WTC11 (cell line): Measurements from ENCODE around the gene OR13C9. TPM values are rescaled to one million over a fixed set of nuclear protein-coding genes. Genes with fewer than 3 reads are reported as not detected.

Experiments
- ATAC-seq: fragments of 200-7000 bp; cut with Tn5 transposase; 2 replicates; pipeline ENCODE4 v1.10.0; 2021; ENCODE audit warnings: mild to moderate bottlenecking, moderate library complexity
- CTCF ChIA-PET: fragments of 300-600 bp; sonication (Branson Sonifier 250); formaldehyde crosslinking; loops from one replicate; lab custom pipeline; 2021; ENCODE audit warnings: antibody characterized with exemption; lab: Charles Lee
- POLR2A ChIA-PET: fragments of 350-600 bp; sonication (Branson Sonifier 250); formaldehyde crosslinking; loops from one replicate; lab custom pipeline; 2021; ENCODE audit warnings: antibody characterized with exemption; lab: Charles Lee
- DNase-seq: peaks from one replicate; pipeline ENCODE4 v3.0.0; 2021; ENCODE audit warnings: low spot score
- H3K27ac Mint-ChIP-seq: 2 replicates; pipeline ENCODE4 v1.8.0; 2021; ENCODE audit warnings: mixed read lengths
- H3K27me3 Mint-ChIP-seq: 2 replicates; pipeline ENCODE4 v1.8.0; 2021; ENCODE audit warnings: low read depth, mild to moderate bottlenecking, moderate library complexity, mixed read lengths
- H3K36me3 Mint-ChIP-seq: 2 replicates; pipeline ENCODE4 v1.8.0; 2021; ENCODE audit warnings: mixed read lengths
- H3K4me1 Mint-ChIP-seq: 2 replicates; pipeline ENCODE4 v1.8.0; 2022; ENCODE audit warnings: mixed read lengths
- H3K4me3 Mint-ChIP-seq: 2 replicates; pipeline ENCODE4 v1.8.0; 2021; ENCODE audit warnings: mild to moderate bottlenecking, moderate library complexity, mixed read lengths
- H3K9me3 Mint-ChIP-seq: 2 replicates; pipeline ENCODE4 v1.8.0; 2021; ENCODE audit warnings: mixed read lengths
- E2F1 ChIP-seq: sonication (generic); formaldehyde crosslinking; IDR thresholded peaks from 2 replicates; pipeline ENCODE4 v1.8.0; 2022; ENCODE audit warnings: mild to moderate bottlenecking, missing genetic modification reagents
- EMX1 ChIP-seq: fragments of 250-450 bp; sonication (Bioruptor Pico); IDR thresholded peaks from 2 replicates; pipeline ENCODE4 v1.8.0; 2021; ENCODE audit warnings: mild to moderate bottlenecking
- ERG ChIP-seq: fragments of 250-450 bp; sonication (Bioruptor Pico); IDR thresholded peaks from 2 replicates; pipeline ENCODE4 v1.8.0; 2021; ENCODE audit warnings: mild to moderate bottlenecking
- ETV6 ChIP-seq: sonication (generic); formaldehyde crosslinking; IDR thresholded peaks from 2 replicates; pipeline ENCODE4 v1.8.1; 2022; ENCODE audit warnings: mild to moderate bottlenecking, missing genetic modification reagents
- FOXP4 ChIP-seq: sonication (generic); formaldehyde crosslinking; IDR thresholded peaks from 2 replicates; pipeline ENCODE4 v1.8.0; 2022; ENCODE audit warnings: mild to moderate bottlenecking, missing genetic modification reagents
- JAZF1 ChIP-seq: fragments of 250-450 bp; sonication (Bioruptor Pico); IDR thresholded peaks from 2 replicates; pipeline ENCODE4 v1.9.0; 2021; ENCODE audit warnings: moderate library complexity, mild to moderate bottlenecking, inconsistent platforms
- OVOL2 ChIP-seq: fragments of 250-450 bp; sonication (Bioruptor Pico); IDR thresholded peaks from 2 replicates; pipeline ENCODE4 v1.9.0; 2021; ENCODE audit warnings: mild to moderate bottlenecking, borderline replicate concordance
- PREB ChIP-seq: sonication (generic); formaldehyde crosslinking; IDR thresholded peaks from 2 replicates; pipeline ENCODE4 v1.8.1; 2022; ENCODE audit warnings: mild to moderate bottlenecking, missing genetic modification reagents, moderate library complexity, borderline replicate concordance
- USF2 ChIP-seq: sonication (generic); formaldehyde crosslinking; IDR thresholded peaks from 2 replicates; pipeline ENCODE4 v1.8.1; 2023; ENCODE audit warnings: mild to moderate bottlenecking, missing genetic modification reagents, moderate library complexity
- ZBTB21 ChIP-seq: sonication (generic); formaldehyde crosslinking; IDR thresholded peaks from 2 replicates; pipeline ENCODE4 v1.8.1; 2023; ENCODE audit warnings: mild to moderate bottlenecking, missing genetic modification reagents, borderline replicate concordance
- ZMAT4 ChIP-seq: fragments of 250-450 bp; sonication (Bioruptor Pico); IDR thresholded peaks from 2 replicates; pipeline ENCODE4 v1.9.0; 2021; ENCODE audit warnings: mild to moderate bottlenecking
- ZNF138 ChIP-seq: sonication (generic); formaldehyde crosslinking; conservative IDR thresholded peaks from 2 replicates; pipeline ENCODE4 v1.8.1; 2022; ENCODE audit warnings: mild to moderate bottlenecking, moderate library complexity, missing genetic modification reagents
- ZNF317 ChIP-seq: sonication (generic); formaldehyde crosslinking; IDR thresholded peaks from 2 replicates; pipeline ENCODE4 v1.8.1; 2023; ENCODE audit warnings: low read depth, mild to moderate bottlenecking, moderate library complexity, missing genetic modification reagents, borderline replicate concordance
- ZNF396 ChIP-seq: fragments of 250-450 bp; sonication (Bioruptor Pico); IDR thresholded peaks from 2 replicates; pipeline ENCODE4 v1.8.0; 2021; ENCODE audit warnings: mild to moderate bottlenecking, moderate library complexity, borderline replicate concordance
- total RNA-seq: library from RNA; stranded (reverse); gene quantifications from 3 replicates; pipeline ENCODE4 v1.2.3, GENCODE V29; 2021
- TF ChIP-seq, protein P1 (sequence below): sonication (generic); formaldehyde crosslinking; IDR thresholded peaks from 2 replicates; pipeline ENCODE4 v1.8.0; 2023; ENCODE audit warnings: missing genetic modification reagents
- TF ChIP-seq, protein P2 (sequence below): sonication (generic); formaldehyde crosslinking; IDR thresholded peaks from 2 replicates; pipeline ENCODE4 v1.8.0; 2023; ENCODE audit warnings: missing genetic modification reagents, mild to moderate bottlenecking, borderline replicate concordance

OR13C9 gene
- total RNA-seq, 1 experiment from 2014 or later = not detected

GRCh38 chr9:104575456-104575855, 42.5 kb downstream of the OR13C9 start (continued):
- TF ChIP-seq E2F1 (no peak), ZNF396 (no peak), FOXP4 (CRISPR knock-in tag) (no peak), ETV6 (no peak), ZBTB21 (CRISPR knock-in tag) (no peak), EMX1 (CRISPR knock-in tag) (no peak), ZMAT4 (CRISPR knock-in tag) (no peak), PREB (CRISPR knock-in tag) (no peak), OVOL2 (CRISPR knock-in tag) (no peak), USF2 (CRISPR knock-in tag) (no peak), ERG (CRISPR knock-in tag) (no peak), ZNF138 (CRISPR knock-in tag) (no peak), JAZF1 (CRISPR knock-in tag) (no peak)
- TF ChIP-seq, protein P1, sequence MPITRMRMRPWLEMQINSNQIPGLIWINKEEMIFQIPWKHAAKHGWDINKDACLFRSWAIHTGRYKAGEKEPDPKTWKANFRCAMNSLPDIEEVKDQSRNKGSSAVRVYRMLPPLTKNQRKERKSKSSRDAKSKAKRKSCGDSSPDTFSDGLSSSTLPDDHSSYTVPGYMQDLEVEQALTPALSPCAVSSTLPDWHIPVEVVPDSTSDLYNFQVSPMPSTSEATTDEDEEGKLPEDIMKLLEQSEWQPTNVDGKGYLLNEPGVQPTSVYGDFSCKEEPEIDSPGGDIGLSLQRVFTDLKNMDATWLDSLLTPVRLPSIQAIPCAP = no peak

- CTCF ChIA-PET = no interaction called here
- Mint-ChIP-seq H3K27me3 (no peaks in the 10 kb centered on the region), H3K4me3 (no peak overlapping the region), H3K36me3 (peaks cover 5% of the 10 kb centered on the region; the same call in 1 of the 2 replicates), H3K27ac (no peak overlapping the region), H3K4me1 (no peaks in the 10 kb centered on the region), H3K9me3 (peaks cover 25% of the 10 kb centered on the region)
- TF ChIP-seq, protein P2, sequence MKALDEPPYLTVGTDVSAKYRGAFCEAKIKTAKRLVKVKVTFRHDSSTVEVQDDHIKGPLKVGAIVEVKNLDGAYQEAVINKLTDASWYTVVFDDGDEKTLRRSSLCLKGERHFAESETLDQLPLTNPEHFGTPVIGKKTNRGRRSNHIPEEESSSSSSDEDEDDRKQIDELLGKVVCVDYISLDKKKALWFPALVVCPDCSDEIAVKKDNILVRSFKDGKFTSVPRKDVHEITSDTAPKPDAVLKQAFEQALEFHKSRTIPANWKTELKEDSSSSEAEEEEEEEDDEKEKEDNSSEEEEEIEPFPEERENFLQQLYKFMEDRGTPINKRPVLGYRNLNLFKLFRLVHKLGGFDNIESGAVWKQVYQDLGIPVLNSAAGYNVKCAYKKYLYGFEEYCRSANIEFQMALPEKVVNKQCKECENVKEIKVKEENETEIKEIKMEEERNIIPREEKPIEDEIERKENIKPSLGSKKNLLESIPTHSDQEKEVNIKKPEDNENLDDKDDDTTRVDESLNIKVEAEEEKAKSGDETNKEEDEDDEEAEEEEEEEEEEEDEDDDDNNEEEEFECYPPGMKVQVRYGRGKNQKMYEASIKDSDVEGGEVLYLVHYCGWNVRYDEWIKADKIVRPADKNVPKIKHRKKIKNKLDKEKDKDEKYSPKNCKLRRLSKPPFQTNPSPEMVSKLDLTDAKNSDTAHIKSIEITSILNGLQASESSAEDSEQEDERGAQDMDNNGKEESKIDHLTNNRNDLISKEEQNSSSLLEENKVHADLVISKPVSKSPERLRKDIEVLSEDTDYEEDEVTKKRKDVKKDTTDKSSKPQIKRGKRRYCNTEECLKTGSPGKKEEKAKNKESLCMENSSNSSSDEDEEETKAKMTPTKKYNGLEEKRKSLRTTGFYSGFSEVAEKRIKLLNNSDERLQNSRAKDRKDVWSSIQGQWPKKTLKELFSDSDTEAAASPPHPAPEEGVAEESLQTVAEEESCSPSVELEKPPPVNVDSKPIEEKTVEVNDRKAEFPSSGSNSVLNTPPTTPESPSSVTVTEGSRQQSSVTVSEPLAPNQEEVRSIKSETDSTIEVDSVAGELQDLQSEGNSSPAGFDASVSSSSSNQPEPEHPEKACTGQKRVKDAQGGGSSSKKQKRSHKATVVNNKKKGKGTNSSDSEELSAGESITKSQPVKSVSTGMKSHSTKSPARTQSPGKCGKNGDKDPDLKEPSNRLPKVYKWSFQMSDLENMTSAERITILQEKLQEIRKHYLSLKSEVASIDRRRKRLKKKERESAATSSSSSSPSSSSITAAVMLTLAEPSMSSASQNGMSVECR (CRISPR knock-in tag) = no peak
- TF ChIP-seq ZNF317 (peak; percentile 94), ERG (CRISPR knock-in tag) (no peak)
- no peak for ATAC-seq
- DNase-seq = no peak
- POLR2A ChIA-PET = interaction anchor here (0.6 kb wide), 1 partner anchor 375 kb away, joined by 3 read pairs; no protein-coding TSS in a partner anchor
These were observed 45.4 kb downstream of the OR13C9 start for GRCh38 chr9:104572612-104573011.
